Umbilical cord (tissue), 2 donors: ENCODE results near the gene SHROOM1. TPM values are rescaled to one million over a fixed set of nuclear protein-coding genes. Genes with fewer than 3 reads are reported as not detected.

ENCODE experiments used
- DNase-seq: peaks from one replicate; pipeline ENCODE4 v3.0.0-alpha.2; 2015; ENCODE audit warnings: low spot score
- total RNA-seq: library from RNA; depleted of rRNA; stranded (reverse); fragments of >200 nt; gene quantifications from one replicate; pipeline ENCODE4 v1.2.3, GENCODE V29; 2014; ENCODE audit warnings: low replicate concordance; ENCODE audit not compliant: insufficient read depth

Gene SHROOM1
- total RNA-seq, 1 donor from 2014 or later = 4.3 TPM

DNA sequence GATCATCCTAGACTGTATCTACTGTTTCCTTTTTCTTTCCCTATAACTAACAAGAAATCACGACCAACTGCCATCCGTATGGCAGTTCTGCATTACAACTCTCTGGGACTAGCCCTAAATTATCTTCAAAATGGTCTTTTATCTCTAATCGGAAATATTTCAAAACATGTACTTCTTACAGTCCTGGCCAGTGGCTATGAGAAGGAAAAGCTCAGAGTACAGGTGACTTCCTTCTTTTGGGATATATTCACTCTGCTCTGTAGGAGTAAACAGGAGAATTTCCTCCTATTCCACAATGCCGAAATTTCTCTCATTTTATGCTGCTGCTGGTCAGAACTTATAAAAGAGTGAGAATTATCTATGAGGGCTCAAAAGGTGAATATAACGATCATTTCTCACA, 51.6 kb downstream of the SHROOM1 start:
- no peak for DNase-seq

DNA sequence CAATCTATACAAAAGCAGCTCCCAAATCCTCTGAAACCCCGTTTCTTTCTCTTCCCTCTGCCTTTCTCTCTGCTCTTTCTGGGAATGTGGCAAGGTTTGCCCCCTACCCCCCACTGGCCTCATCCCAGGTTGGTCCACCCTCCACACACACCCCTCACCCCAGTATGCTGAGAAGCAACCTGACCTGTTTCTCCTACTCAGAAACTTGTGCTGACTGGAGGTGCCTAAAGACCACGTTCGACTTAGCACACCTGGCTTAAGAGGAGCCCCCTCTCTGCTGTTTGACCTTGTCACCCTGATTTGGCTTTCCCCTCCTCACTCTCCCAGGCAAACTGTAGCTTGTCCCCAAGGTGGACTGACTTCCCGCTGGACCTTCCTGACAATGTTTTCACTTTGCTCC, 52.3 kb downstream of the SHROOM1 start:
- DNase-seq = no peak

DNA sequence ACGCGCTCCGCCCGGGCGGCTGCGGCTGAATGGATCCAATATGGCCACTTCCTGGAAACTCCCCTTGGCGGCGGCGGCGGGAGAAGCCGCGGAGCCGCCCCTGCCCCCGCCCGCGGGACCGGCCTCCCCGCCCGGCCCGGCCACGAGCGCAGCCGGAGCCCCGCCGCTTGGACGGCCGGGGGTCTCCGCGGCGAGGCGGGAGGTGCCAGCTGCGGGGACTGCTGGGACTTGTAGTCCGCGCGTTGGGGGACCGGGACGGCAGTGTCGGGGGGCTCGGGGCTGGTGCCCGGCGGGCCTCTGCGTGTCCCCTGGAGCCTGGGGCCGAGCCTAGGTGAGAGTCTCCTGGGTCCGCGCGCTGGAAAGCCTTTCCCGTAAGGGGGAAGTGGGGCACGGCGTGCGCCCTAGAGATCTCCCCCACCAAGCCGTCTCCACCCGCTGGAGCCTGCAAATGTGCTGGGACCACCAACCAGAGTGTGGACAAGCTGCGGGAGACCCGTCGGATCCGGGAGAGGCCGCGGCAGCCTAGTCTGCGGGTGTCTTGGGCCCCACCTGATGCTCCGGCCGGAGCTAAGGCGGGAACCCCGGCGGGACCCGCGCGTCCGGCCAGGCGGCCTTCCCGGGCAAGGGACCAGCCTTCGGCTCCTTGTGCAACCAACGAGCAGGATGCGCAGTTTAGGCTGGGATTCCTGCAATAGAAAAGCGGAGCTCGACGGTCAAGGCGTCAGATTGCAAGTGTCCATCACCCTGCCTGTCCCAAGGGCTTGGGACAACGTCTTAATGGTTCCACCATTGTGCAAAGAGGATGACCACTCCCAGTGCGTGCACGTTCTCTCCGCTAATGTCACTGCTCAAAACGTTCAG, 53.0 kb downstream of the SHROOM1 start, which contains the start of gene SEPTIN8:
SEPTIN8 (minus strand) TSS at position 31 of the 861 bp plus-strand sequence. CDS start 102 bp downstream, outside the sequence.
- DNase-seq = peak; percentile 54

DNA sequence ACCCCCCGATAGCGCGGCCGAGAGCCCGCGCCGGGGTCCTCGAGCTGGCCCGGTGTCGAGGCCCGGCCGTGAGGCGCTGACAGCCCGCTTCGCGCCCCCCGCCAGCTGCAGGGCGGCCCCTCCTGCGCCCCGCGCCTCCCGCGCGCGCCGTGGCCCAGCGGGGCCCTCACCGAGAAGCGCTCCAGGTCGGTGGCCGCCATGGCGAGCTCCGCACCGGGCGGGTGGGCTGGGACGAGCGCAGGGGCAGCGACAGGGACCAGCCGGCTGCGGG, 53.6 kb downstream of the SHROOM1 start:
- no peak for DNase-seq

DNA sequence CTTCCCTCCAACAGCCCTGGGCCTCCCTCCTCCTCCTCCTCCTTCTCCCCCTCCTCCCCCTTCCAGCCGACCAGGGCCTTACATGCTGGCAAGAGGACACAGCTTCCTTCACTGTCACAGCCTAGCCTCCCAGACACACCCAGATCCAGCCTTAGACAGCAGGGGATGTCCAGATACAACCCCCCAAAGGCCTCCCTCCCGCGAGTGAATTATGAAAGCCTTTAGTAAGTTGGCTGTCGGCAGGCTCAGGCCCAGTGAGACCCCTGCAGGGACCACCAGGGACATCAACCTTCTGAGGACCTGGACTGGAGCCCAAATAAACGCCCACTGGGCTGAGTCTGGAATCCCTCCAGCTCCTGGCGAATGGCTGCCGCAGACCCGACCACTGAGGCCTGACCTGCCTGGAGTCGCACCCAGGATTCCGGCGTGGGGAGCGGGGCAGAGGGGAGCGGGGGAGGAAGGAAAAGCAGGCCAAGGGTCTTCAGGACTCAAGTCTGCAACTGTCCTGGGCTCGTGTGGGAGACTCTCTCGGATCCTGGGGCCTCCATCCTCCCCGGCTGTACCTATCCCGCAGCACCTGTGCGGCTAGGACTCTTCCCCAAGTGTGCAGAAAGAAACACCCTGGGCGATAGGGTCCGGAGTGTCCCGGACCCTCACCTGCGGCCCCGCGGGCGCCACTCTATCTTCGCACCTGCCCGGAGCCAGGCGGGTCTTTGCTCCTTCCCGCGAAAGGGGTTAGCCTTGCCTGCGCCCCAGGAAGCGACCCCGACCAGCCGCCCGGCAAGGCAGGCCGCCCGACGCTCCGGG, 54.1 kb downstream of the SHROOM1 start:
- DNase-seq = peak; percentile 73

DNA sequence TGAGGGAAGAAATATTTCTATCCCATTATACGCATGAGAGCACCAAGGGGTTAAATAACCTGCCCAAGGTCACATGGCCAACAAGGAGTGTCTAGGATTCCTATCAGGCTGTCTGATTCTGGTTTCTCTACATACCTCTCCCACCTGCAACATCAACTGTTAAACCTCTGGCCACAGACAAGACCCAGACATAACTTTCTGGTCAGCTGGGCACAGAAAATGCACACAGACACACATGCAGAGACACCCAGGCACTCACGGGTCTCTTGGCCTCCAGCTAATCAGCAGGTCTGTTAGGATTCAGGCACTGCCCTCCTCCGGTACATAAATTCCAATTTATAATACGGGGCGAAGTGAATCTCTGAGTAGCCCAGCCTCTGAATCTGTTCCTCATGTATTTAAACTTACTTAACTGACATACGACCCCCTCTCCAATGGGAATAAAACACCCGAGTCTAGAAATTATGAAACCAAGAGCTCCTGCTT, 54.9 kb downstream of the SHROOM1 start:
- no peak for DNase-seq

DNA sequence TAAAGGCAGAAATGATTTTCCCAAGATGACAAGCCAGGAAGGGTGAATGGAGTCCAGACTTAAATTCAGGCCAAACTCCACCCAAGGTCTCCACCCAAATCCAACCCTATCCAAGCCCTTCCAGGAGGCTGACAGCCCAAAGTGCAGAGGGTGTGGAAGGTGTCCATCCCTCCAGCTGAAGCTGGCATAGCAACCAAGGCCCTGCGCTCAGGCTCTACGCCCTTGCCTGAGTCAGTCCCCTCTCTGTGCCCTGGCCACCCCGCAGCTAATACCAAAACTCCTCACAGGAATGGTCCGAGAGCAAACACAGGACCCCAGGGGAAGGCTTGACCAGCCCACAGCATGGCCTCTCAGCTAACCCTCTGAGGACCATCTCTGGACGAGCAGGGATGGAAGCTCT, 55.6 kb downstream of the SHROOM1 start:
- no peak for DNase-seq

DNA sequence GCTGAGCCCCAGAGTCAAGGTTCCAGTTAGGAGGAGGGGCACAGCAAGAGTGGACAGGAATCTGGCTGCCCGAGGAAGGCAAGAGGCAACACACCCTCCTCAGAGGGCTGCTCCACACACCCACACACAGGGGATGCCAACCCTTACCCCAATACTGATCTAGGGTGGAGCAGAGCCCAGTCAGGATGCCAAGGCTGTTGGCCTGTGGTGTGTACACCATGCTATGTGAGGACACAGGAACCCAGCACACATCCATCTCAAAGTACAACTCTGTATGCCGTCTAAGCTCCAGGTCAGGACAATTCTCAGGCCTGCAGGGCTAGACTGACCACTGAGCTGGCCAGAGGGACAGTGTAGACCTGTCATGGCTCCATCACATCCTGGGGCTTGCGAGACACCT, 56.0 kb downstream of the SHROOM1 start:
- no peak for DNase-seq

DNA sequence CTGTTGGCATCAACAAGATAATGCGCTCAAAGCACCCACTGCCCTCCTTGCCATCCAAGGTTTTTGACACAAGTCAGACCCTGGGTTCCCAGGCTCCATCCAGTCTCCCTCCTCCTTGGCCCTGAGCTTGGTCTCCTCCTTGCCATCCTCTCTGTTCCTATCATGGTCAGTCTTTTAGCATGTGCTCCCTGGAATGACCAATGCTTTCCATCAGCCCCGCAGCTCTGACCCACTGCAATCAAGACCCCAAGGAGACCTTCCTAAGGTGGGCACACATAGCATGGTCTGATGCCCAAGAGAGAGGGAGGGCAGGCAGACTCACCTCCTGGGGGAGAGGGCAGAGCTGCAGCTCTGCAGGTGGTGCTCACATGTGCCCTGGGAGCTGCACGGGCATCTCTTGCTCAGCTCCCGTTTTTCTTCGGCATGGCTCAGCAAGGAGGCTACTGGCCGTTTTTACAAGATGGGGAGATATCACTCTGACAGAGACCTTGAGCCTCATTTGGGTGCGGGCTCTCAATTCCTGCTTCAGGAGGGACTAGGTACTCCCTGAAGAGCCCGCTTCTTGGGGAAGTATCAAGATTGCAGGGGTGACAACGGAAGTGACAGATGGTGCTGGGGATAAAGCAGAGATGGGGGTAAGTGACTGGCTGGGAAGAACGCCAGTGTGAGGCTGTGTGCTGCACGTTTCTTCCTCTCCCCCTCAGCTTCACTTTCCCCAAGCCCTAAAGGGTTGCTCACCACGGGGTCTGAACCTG, 56.7 kb downstream of the SHROOM1 start:
- DNase-seq = no peak

DNA sequence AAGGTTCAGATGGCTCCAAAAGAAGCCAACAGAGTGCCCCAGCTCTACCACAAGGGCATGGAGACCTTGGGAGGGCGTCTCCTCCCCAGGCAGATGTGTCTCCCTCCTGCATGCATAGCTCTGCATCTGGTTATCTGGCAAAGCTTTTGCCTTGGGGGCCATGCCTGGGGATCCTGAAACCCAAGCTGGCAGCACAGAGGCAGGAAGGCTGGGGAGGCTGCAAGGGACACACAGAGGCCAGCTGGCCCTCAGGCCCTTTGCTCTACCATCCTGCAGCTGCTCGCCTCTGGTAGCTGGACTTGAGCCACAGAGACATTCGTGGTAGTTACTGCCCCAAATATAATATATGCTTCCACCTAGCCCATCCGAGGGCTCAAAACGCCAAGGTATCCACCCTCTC, 57.3 kb downstream of the SHROOM1 start:
- no peak for DNase-seq

DNA sequence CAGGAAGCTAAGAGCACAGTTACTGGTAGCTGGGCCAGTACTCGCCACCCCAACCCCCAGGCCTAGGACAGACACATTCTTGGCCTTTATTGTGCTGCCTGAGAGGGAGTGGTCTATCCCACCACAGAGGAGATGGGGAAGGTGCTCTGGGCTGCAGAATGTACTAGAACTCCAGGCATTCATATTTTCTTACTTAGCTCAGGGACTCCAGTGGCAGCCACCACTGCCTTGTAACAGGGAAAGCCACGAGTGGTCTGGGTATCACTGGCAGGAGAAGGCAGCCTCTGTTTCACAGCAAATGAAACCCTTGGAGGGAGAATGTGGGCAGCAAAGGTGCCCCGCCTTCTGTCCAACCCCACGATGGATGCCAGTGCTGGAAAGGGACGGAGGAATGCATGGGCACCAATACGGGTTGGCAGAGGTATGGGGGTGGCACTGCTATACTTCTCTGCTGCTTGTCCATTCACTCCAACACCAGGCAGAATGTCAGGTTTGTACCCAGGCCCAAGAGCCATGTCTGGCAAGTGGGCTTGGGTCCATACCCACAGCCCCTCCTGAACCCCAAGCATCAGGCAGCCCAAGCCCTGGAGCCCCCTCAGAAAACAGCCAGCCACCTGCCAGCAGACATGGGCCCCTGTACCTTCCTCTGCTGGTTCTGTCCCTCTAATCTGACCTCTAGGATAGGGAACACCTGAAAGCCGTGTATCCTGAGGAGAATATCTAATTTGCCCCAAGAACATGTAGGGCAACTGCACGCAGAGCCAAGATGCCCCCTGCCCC, 58.0 kb downstream of the SHROOM1 start:
- no peak for DNase-seq

Other genes starting within 250 kb of the SHROOM1 start
- gene IL13, start 172.5 kb downstream of the SHROOM1 start, total RNA-seq = not detected
- gene IL4, start 156.7 kb downstream of the SHROOM1 start, total RNA-seq = not detected
- 7.2 TPM for gene KIF3A, start 93.1 kb downstream of the SHROOM1 start, total RNA-seq
- gene CCNI2, start 83.2 kb downstream of the SHROOM1 start, total RNA-seq = 0.72 TPM
- 41.2 TPM for gene SEPTIN8, start 53.4 kb downstream of the SHROOM1 start, total RNA-seq
- 4.6 TPM for gene SOWAHA, start 17.3 kb downstream of the SHROOM1 start, total RNA-seq
- 1.9 TPM for gene GDF9, start 35.8 kb upstream of the SHROOM1 start, total RNA-seq
- 101 TPM for gene UQCRQ, start 36.0 kb upstream of the SHROOM1 start, total RNA-seq
- 5.3 TPM for gene LEAP2, start 43.0 kb upstream of the SHROOM1 start, total RNA-seq
- gene AFF4, start 133.0 kb upstream of the SHROOM1 start, total RNA-seq = 47.7 TPM
- gene ZCCHC10, start 195.9 kb upstream of the SHROOM1 start, total RNA-seq = 21.9 TPM
- 82.3 TPM for gene HSPA4, start 221.4 kb upstream of the SHROOM1 start, total RNA-seq